GM21723 (cell line): ENCODE results near the gene SSB.
"Not testable (repeated sequence)": the region's sequence is repeated elsewhere in the genome, so short reads cannot be mapped to it uniquely, and the experiment has no call there.

Experiments used
- ATAC-seq: cut with Tn5 transposase; IDR thresholded peaks from one replicate; pipeline ENCODE4 v1.9.1; 2021; ENCODE audit warnings: mild to moderate bottlenecking, moderate library complexity; ENCODE audit not compliant: unreplicated experiment

The SSB gene

DNA sequence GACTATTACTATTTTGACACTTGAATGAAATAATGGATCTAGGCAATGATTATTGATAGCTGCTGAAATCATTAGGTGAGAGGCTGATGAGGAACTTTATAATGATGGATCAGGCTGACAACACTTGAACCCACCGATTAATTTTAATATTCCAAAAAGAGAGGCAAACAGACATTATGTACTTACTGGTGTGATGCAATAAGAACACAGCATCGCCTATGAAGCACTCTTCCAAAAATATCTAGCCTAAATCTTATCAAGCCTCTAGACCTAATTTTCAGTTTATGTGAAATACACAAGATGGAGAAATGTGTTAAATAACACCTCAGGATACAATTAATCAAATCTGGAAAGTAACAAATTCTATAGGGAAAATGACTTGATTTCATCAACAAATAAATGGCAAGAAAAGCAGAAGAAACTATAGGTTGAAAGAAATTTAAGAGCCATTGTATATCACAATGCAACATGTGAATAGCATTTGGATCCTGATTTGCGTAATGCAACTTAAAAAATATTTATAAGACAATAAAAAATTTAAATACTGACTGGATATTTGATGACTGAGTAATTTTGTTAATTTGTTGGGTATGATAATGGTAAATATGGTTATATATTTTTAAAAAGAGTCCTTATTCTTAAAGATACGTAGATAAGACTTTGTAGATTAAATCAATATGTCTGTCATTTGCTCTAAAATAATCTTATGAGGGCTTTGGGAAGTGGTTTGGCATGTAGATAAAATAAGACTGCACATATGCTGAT, 17.2 kb upstream of the SSB start:
- no peak for ATAC-seq

DNA sequence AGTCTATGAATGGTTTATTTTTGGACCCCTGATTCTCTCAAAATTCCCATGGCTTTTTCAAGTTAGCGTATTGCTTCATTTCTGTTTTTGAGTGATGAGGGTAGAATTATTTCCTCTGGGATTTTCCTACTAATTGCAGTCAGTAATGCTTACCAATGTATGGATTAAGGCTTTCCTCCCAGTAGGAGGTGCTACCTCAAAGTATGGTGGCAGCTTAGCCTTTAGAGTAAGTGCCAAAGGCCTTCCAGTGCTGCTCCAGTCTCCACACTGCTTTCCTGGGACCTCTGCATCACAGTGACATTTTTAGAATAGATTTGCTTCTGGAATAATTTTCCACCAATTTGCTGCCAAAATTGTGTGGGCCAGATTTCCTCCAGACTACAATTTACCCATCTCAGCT, 16.2 kb upstream of the SSB start:
- no peak for ATAC-seq

DNA sequence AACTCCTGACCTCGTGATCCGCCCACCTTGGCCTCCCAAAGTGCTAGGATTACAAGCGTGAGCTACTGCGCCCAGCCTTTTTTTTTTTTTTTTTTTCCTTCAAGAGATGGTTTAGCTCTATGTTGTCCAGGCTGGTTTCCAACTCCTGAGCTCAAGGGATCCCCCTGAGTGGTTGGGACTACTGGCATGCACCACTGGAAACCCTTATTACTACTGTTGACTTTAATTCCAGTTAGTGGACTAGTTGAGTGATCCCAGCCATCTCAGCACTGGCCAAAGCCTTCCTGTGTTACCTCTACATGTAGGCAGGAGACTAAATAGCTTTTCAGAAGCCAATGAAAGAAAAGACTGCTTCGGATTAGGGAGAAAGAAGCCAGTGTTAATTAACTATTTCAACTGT, 8.1 kb upstream of the SSB start:
- no peak for ATAC-seq

DNA sequence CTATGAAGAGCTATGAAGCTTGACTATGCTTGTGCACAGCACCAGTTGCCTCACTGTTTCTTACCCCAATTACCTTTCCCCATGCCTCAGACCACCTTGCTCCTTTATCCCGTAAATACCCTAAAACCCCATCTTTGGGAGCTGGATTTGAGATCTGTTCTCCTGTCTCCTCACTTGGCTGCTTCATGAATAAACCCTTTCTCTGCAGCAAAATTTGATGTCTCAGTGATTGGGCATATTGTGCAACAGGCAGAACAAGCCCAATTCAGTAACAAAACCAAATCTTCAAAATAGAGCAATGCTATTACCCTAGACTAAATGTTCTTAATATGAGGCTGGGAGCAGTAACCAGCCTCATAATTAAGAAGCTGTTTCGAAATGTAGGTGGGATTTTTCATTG, 3.5 kb upstream of the SSB start:
- no peak for ATAC-seq

DNA sequence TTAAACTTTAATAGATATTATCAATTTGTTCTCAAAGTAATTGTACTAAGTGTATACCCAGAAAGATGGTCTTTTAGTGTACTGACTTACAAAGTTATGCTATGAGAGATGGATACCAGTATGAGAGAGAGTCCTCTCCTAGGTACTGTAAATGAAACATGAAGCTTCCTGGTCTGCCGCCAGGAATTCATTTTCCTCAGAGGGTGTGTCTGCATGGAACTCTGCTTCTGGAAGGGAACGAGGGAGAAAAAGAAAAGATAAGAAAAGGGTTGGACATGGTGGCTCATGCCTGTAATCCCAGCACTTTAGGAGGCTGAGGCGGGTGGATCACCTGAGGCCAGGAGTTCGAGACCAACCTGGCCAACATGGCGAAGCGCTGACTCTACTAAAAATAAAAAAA, 2.2 kb upstream of the SSB start:
- ATAC-seq: no peak

DNA sequence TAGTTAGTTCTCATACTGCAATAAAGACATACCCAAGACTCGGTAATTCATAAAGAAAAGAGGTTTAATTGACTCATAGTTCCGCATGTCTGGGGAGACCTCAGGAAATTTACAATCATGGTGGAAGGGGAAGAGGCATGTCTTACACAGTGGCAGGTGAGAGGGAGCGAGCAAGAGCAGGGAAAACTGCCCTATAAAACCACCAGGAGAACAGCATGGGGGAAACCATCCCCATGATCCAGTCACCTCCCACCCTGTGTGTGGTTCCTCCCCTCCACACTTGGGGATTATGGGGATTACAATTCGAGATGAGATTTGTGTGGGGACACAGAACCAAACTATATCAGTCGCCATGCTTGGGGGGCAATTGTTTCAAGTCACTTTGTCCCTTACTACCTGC, 1.1 kb upstream of the SSB start:
- ATAC-seq: no peak

DNA sequence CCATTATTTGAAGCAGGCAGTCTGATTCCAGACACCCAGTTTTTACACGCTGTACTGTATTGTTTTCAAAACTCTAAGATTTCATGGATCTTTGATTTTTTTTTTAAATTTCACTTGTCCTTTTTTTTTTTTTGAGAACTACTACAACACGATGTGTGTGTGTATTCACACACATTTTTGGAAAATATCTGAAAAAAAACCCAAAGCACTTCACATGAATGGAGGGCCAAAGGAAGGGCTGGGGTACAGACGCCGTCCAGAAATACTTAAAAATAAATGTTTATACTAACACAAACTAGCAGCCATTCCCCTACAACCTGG, 314 bp upstream of the SSB start:
- ATAC-seq: no peak

DNA sequence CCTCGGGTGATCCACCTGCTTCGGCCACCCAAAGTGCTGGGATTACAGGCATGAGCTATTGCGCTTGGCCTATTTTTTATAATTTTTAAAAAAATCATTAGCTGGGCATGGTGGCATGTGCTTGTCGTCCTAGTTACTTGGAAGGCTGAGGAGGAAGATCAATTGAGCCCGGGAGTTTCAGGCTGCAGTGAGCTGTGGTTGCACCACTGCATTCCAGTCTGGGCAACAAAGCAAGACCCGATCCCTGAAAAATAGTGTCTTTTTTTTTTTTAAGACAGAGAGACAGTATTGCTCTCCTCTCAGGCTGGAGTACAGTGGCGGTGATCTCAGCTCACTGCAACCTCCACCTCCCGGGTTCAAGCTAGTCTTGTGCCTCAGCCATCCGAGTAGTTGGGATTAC, 4.8 kb downstream of the SSB start:
- ATAC-seq: no peak

DNA sequence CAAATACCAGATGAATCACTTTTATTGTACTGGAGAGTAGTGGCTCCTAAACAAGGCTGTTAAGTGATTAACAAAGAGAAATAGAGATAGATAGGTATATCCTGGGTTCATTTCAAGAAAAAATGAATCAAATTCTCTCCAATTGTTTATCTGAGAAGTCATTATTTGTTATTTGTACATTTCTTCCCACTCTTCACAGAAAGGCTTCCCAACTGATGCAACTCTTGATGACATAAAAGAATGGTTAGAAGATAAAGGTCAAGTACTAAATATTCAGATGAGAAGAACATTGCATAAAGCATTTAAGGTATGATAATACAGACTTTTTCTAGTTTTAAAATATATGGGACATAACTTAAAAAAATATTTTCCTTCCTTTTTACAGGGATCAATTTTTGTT, 7.9 kb downstream of the SSB start:
- ATAC-seq: no peak

DNA sequence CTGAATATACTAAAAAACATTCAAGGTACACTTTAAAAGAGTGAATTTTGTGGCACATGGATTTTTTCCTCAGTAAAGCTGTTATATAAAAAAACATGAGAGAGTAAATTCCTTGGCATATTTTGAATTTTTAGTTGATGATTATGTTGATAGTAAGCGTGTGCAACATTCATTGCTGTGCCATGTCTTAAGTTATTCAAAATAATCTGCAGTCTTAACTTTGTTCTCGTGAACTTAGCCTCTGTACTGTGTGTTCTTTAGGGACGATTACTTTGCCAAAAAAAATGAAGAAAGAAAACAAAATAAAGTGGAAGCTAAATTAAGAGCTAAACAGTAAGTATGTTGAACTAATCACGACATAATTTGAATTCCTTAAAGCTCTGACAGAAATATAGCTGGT, 9.6 kb downstream of the SSB start:
- no peak for ATAC-seq

DNA sequence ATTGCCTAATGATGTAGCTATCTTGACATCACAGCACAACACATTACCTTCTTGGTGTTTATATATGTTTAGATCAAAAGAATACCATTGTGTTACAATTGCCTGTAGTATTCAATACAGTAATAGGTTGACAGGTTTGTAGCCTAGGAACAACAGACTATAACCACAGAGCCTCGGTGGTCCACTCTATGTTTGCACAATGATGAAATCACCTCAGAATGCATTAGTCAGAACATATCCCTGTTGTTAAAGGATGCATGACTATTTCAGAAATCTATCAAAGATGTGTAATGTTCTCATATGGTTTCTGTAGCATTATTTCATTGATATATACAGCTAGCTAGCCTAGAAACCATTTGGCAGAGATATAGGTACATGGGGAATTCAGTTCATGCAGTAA, 17.2 kb downstream of the SSB start:
- no peak for ATAC-seq

DNA sequence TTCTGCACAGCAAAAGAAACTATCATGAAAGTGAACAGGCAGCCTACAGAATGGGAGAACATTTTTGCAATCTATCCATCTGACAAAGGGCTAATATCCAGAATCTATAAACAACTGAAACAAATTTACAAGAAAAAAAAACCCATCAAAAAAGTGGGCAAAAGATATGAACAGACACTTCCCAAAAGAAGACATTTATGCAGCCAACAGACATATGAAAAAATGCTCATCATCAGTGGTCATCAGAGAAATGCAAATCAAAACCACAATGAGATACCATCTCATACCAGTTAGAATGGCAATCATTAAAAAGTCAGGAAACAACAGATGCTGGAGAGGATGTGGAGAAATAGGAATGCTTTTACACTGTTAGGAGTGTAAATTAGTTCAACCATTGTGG, 18.3 kb downstream of the SSB start:
- not testable (repeated sequence) for ATAC-seq

DNA sequence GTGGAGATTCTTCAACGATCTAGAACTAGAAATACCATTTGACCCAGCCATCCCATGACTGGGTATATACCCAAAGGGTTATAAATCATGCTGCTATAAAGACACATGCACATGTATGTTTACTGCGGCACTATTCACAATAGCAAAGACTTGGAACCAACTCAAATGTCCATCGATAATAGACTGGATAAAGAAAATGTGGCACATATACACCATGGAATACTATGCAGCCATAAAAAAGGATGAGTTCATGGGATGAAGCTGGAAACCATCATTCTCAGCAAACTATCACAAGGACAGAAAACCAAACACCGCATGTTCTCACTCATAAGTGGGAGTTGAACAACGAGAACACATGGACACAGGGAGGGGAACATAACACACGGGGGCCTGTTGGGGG, 18.7 kb downstream of the SSB start:
- ATAC-seq: not testable (repeated sequence)

DNA sequence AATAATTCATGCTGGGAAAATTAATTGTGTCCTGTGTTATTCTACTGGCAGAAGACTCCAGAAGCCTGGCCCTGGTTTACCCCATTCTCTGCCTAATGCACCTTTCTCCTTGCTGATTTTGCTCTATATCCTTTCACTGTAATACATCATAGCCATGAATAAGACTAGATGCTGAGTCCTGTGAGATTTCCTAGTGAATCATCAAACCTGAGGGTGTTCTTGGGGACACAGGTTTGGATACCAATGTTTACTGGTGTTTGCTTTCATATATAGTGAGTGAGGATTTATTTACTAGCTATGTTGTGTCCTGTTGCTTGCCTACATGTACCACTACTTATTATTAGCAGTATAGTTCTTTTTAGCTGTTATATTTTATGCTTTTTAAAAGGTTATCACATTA, 19.6 kb downstream of the SSB start:
- ATAC-seq: no peak

DNA sequence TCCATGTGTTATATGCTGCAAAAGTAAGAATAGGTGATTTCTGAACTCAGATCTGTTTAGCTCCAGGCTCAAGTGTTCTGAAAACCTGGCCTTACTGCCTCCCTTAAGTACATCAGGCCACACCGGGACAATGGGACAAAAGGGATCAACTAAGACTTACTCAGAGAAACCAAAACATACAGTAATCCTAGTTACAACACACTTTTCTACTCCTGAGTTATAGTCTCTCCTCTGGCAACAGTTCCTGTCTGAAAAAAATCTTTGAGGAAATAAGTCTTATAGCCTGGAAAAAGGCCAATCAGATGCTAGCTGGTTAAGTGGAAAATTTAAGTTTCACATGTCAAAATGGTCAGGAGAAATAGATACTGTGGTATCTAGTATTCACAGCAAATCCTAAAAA, 20.4 kb downstream of the SSB start:
- ATAC-seq: no peak

DNA sequence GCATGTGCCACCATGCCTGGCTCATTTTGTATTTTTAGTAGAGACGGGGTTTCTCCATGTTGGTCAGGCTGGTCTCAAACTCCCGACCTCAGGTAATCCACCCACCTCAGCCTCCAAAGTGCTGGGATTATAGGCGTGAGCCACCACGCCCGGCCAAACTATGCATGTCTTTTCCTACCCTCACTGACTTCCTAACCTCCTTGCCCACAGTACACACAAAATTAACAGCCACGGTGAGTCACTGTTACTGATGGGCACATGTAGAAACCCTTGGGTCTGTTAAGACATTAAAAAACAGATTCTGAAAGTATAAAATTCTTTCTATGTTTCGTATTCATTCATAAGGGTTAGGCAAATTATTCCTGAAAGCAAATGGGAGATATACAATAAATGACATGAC, 21.4 kb downstream of the SSB start:
- not testable (repeated sequence) for ATAC-seq

DNA sequence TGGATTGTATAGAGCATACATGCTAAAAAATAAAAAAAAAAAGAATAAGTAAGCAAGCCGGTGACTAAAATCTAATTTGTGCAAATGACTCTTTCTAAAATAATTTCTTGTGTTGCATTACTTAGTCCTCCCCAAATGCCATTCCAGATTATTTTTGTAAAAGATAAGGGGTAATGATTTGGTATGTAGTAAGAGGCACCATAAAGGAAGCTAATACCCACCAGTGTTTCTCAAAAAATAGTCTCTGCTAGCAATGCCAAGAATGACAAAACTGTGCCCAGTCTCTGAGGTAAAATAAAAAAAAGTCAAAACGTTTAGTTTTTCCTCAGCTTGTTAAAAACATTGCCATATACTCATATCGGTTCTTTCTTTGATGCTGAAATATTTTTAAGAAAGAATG, 23.4 kb downstream of the SSB start:
- no peak for ATAC-seq

DNA sequence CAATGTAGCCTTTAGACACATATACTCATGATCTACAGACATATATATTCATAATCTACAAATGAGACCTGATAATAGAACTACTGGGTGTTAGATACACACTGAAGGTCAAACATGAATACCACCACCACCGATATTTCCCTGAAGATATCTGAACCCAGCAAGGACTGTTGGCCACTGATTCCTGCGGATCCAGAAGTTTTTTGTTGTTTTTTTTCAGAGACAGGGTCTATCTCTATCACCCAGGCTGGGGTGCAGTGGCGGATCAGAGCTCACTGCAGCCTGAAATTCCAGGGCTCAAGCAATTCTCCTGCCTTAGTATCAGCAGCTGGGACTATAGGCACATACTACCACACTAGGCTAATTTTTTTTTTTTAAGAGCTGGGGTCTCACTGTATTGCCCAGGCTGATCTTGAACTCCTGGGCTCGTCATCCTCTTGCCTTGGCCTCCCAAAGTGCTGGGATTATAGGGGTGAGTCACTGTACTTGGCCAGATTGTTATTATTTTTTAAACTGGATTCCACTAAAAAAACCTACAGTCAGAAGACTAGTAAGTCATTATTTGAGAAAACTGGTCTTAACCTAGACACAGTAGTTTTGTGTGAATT, 24.2 kb downstream of the SSB start:
- no peak for ATAC-seq

DNA sequence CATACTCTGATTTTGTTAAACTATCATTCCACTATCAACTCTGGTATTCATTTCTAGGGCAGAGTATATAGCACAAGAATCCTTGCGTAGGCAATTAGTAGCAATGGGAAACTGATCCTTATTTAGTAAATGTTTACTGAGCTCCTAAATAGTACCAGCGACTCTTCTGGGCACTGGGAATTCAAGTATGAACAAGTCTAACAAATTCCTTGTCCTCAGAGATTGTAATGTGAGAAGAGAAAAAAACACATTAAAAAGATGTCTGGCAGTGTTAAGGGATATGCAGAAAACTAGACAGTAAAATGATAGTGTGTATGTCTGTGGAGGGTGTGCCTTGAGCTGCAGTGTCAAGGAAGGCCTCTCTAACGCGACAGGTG, 25.3 kb downstream of the SSB start:
- ATAC-seq: no peak

DNA sequence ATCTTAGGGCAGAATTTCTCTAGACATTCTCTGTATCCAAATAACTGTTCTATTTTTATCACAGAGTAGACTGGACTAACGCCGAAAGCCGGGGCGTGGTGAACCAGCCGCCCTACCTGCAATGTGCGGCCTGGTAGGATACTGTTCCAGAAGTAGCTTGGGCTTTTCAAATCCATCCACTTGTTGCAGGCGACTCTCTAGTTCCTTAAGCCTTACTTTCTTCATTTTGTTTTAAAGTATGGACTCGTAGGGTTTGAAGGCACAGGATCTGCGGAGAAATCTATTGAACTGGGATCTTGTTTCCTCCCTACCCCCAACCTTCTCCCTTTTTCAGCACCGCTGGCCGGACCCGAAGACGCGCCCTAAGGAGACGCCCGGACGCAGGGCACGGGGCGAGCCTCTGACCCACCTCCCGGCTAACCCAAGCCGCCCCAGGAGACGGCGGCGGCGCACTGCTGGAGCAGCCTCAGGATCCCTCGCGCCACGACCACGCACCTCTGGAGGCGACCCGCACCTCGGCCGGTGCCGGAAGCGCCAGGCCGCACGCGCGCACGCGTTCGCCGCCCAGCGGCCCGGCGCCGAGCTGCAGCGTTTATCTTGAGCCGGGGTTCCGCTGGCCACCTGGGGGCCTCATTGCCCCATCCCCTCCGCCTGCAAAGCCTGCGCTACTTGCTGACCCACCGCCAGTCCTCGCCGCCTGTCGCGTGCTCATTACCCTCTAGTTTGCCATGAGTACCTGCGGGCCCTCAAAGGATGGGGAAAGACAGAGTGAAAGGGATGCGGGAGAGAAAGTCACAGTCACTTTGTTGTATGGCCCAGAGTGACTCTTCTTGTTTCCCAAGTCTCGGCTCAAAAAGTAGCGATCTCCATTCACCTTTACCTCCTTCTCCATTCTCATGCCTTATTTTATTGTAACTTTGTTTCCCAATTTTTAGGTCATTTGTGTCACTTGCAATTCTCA, 26.0 kb downstream of the SSB start, which contains the start of gene METTL5:
TSS of gene METTL5 (minus strand) at position 533 of the 961 bp plus-strand sequence. CDS start at position 225, 308 bp downstream.
- ATAC-seq: peak; percentile 63

DNA sequence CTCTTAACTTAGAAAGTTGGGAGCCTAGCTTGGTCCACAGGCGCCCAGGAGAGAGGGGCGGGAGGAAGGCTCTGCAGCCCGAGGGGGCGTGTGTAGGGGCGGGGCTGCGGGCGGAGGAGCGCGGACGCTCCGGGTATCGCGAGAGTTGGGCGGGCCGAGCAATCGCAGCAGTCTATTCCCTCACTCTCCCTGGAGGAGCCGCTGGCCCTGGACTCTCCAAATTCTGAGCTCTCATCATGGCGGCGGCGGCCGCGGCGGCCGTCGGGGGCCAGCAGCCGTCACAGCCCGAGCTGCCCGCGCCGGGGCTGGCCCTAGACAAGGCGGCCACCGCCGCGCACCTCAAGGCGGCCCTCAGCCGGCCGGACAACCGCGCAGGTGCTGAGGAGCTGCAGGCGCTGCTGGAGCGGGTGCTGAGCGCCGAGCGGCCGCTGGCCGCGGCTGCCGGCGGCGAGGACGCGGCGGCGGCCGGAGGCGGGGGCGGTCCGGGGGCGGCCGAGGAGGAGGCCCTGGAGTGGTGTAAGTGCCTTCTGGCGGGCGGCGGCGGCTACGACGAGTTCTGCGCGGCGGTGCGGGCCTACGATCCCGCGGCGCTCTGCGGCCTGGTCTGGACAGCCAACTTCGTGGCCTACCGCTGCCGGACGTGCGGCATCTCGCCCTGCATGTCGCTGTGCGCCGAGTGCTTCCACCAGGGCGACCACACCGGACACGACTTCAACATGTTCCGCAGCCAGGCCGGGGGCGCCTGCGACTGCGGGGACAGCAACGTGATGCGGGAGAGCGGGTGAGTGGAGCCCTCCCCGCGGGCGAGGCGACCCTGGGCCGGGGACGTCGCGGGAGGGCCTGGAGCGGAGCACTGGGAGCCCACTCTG, 28.8 kb downstream of the SSB start, which contains the start of gene UBR3:
TSS of gene UBR3 (plus strand) at position 183 of the 869 bp plus-strand sequence. CDS start at position 237, 54 bp downstream.
- ATAC-seq: peak; percentile 83
